ENCODE results near the gene TMC3.
"Not testable (repeated sequence)": the region's sequence is repeated elsewhere in the genome, so short reads cannot be mapped to it uniquely, and the experiment has no call there.

The TMC3 gene

DNA sequence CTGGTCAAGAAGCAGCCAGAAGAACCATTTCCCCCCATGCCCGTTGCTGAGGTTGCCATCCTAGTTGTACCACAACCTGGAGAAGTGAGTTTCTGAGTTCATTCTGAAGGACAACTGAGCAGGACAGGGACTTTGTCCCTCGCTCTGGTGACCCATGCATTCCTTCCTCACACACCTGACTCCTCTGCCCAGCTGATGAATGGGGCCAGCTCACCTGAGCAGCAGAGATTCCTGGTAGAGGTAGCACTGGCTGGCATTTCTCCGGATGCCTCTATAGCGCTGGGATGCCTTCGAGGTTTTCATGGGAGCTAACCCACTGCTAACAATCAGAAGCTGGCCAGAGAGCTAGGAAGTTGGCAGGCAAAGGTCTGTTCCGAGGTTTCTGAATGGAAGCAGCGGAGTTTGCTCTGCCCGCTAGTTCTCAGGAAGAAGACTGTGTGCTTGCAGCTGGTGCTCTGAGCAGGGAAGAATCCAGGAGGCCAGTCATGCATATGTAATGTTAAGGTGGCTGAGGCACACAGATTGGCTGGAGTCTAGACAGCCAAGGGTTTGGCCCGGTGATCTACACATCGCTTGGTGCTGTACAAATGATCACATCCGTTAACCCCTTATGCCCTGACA, at the start of gene TMC3:
Gene TMC3 (minus strand): TSS at position 439 of the 621 bp plus-strand sequence. CDS start 136 bp downstream, at position 303.
- DNase-seq (ENCODE audit: low read depth, low spot score), result no peak

DNA sequence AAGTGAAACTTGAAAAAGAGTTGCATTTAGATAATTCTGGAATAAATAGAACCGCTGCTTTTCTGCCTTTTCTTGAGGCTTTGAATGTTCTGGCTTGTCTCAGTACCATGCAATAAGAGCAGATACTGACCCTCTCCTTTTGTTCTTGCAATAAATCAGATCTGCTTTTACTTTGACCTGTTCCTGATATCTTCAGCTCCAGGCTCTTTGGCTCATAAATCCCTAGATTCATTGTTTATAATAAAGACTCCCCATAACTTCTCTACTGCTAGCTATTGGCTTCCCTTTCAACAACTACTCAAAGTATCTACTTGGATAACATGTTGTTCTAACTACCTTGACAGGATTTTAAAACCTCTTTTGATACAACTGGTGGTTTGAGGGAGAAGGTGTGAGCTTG, 47.4 kb upstream of the TMC3 start:
- no peak for DNase-seq (ENCODE audit: low read depth, low spot score)

DNA sequence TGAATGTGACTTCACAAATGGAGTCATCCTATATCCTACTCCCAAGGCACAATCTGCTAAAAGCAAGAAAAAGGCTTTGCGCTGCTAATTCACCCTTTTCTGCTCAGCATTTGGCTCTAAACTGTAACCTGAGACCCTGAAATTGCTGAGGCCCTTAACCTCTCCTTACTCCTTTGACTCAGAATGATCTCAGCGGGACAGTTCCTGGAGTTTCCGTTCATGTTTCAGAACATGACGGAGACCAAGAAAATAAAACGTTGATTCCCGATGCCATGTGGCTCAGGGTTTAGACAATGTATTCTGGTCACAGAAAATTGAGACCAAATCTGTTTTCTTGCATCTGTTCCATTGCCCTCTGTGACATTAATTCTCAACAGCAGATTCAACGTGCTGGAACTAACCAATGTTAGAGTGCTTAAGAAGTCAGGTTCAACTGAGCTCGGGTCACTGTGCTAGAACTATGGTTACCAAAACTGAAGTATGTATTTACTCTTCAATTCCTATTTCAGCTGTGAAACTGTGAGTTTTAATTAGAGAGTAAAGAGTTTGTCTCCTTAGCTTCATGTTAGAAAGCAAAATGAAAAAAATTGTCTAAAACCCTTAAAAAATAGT, 45.4 kb upstream of the TMC3 start:
- peak; percentile 70 for DNase-seq (ENCODE audit: low read depth, low spot score)

DNA sequence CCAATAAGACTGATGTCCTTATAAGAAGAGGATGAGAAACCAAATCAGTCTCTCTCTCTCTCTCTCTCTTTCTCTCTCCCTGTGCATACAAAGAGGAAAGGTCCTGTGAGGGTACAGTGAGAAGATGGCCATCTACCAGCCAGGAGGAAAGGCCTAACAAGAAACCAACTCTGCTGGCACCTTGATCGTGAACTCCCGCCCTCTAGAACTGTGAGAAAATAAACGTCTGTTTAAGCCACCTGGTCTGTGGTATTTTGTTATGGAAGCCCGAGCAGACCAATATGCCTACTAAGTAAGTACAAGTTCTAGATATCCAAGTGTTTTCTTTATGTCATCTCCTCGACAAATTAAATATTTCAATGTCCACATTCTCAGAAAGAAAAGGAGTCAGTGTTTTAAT, 44.9 kb upstream of the TMC3 start:
- DNase-seq (ENCODE audit: low read depth, low spot score), result no peak

DNA sequence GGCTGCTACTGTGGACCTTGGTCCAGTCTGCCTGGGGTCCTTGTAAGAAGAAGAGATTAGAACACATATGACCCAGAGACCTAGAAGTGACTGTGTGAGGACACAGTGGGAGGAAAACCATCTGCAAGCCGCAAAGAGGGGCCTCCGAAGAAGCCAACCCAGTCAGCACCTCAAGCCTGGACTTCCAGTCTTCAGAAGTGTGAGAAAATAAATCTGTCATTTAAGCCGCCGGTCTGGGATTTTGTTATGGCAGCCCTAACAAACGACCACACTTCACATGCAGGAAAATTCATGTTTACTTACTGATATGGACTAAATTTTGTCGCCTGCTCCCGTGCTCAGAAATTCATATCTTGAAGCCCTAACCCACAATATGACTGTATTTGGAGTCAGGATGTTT, 44.4 kb upstream of the TMC3 start:
- no peak for DNase-seq (ENCODE audit: low read depth, low spot score)

DNA sequence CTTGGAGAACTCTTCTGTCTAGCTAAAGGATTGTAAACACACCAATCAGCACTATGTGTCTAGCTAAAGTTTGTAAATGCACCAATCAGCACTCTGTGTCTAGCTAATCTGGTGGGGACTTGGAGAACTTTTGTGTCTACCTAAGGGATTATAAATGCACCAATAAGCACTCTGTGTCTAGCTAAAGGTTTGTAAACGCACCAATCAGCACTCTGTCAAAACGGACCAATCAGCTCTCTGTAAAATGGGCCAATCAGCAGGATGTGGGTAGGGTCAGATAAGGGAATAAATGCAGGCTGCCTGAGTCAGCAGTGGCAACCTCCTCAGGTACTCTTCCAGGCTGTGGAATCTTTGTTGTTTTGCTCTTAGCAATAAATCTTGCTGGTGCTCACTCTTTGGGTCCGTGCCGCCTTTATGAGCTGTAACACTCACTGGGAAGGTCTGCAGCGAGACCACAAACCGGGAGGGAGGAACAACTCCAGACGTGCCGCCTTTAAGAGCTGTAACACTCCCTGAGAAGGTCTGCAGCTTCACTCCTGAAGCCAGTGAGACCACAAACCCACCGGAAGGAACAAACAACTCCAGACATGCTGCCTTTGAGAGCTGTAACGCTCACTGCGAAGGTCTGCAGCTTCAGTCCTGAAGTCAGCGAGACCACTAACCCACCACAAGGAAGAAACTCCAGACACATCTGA, 40.4 kb upstream of the TMC3 start:
- DNase-seq (ENCODE audit: low read depth, low spot score), result not testable (repeated sequence)

DNA sequence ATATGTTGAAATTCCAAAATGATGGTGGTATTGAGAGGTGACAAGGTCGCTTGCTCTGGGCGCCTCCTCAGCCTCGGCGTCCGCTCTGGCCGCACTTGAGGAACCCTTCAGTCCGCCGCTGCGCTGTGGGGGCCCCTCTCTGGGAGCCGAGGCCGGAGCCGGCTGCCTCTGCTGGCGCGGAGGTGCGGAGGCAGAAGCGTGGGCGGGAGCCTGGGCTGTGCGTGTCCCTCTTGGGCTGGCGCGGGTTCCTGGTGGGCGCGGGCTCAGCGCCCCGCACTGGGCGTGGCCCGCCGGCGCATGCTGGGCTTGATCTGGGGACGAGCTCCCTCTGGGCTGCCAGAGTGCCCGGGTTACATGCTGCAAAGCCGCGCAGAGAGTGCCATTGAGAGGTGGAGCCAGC, 39.8 kb upstream of the TMC3 start:
- DNase-seq (ENCODE audit: low read depth, low spot score), result no peak

DNA sequence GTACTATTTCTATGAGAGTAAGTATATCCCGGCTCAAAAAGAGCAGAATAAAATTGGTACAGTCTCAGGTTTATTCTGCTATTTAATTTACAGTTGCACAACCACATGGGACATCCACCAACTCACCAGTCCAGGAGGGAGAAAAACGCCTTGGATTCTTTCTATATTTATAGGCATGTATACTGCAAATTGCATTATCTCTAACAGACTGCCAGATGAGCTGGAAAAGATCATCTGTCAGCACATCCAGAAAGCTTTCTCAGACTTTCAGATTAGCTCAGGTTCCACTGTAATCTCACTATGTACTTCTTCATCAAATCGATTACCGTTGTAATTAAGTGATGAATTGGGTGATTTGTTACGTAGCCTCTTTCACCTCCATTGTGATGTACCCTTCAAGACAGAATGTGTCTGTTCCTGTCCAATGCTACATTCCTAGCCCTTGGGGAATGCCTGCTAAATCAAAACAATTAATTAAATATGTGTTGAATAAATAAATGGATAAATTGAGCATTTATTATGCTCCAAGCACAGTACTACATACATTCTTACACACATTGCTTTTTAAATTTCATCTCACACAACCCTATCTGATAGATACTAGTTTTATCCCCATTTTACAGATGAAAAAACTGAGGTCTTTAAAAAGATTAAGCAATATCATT, 38.1 kb upstream of the TMC3 start:
- no peak for DNase-seq (ENCODE audit: low read depth, low spot score)

DNA sequence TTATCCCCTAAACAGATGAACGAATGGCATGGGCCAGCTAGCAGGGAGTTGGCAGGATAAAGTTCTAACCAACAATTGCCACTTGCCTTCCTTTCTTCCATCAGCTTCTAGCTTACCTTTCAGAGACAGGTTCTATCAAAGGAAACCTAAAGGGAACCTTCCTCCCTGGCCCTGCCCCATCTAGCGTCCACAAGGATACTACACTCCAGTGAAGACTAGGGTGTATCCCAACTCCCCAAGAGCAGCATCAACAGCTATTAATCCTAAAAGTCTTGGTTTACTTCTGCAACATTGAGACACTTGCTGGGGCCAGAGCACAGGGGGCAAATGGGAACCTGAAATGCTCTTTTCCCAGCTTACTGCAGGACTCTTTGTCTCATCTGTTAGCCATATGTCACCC, 37.0 kb upstream of the TMC3 start:
- no peak for DNase-seq (ENCODE audit: low read depth, low spot score)

DNA sequence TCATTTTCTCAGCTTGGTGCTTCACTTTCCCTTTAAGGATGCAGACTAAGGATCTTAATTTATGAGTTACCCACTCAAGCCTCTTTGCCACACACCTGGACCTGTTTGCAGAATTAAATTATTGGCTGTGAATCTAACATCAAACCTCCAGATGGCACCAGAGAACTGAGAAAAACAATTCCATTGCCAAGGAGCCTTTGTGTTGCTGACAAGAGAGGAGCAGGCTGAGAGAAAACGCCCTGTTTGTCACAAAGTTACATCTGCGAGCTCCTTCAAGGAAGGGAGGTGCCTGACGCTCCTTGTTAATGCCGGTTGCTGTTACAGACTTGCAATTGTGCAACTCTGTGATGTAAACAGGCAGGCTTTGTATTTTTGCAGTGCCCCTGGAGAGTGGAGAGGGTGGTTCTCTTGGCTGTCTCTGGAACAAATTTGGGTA, 36.3 kb upstream of the TMC3 start:
- DNase-seq (ENCODE audit: low read depth, low spot score), result peak; percentile 60

DNA sequence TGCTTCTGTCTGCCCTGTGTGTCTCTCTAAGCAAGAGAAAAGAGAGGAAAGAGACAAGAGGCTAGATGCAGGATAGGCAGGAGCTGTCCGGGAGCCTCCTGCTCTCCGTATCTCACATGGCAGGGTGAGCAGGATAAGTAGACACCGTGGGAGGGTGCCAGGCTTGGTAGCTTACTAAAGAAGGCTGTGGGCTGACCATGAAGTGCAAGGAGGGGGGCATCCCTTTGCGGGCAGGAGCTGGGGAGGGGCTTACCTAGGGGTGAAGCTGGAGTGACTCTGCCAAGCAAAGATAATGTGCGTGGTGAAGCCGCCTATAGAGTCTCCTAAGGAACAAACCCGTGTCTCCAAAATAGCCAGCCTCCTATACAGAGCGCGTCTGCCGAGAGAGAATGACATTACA, 33.7 kb upstream of the TMC3 start:
- DNase-seq (ENCODE audit: low read depth, low spot score), result no peak

DNA sequence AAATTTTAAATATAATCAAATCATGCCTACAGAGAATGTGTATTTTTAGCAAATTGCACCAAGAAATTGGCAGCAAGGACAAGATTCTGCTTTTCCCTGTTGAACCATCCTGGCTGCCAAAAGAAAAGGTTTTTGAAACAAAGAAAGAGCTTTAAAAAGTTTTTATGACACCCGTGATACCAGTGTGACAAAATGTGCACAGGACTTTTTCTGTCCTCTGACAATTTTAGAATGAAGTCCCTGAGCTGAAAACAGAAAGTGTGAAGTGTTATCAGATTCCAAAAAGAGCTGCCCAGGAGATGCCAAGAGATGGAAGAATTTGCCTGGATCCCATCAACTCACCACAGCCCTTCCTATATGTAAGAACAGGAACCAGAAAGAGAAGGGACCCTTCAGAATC, 33.2 kb upstream of the TMC3 start:
- DNase-seq (ENCODE audit: low read depth, low spot score), result no peak

DNA sequence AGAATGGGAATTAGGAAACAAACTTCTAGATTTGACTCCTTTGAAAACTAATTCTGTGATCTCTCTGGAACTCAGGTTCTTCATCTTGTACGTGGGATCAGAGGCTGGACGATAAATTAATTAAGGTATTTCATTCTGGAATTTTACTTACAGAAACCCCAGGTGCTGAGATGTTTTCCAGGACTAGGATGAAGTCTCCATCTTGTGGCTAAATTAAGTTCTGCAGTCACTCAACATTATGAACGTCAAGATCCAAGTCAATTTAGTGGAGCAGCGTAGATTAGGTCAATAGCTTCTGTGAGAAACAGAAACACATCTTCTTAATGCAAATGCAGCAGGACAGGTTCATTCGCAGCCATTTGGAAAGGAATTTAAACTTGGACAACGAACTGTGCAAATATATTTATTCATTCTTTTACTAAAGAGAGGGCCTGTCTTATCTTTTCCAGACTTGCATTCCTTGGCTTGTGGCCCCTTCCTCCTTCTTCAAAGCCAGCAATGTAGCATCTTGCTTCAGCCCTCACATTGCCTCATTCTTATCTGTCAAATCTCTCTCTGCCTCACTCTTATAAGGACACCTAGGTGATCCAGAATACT, 26.7 kb upstream of the TMC3 start:
- no peak for DNase-seq (ENCODE audit: low read depth, low spot score)

DNA sequence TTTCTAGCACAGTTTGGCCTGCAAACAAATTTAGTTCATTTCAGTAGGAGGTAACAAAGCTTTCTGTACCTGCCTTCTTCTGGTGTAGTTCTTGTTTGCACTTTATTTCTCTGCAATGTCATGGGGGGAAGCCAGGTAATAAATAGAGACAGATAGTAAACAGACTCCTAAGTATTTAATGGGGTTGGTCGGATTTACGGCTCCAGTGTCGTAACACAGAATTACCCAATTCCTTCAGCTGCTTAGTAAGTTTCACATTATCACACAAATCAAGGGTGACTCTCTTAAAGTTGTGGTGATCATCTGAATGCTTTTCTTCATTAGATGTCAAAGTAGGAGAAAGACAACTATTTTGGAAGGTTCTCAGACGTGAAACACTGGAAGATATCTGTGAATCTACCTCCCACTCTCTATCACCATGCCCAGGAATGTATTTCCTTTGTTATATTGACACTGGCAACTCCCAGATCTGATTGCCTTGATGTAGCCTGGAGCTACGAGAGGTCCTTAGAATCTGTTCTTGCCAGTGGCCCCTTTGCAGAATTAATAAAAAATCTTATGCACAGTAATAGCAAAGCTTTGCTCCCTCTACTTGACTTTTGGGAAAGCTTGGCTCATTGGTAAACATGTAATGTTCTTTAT, 25.0 kb upstream of the TMC3 start:
- DNase-seq (ENCODE audit: low read depth, low spot score), result no peak

DNA sequence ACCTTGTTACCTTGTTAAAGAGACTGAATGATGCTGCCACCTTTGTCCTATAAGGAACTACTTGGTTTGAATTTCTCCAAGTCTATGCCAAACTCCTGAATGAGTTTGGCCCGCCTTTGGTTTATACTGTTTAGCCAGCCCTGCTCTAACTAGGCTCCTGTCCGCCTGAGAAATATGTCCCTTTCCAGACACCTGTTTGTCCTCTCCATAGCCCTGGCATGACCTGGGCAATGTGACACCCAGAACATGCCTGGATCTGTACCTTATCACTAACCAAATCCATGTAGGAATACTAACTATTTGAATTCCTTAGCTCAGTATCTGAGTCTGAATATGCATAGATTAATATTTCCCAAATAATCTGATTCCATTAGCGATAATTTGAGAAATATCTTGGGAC, 24.4 kb upstream of the TMC3 start:
- no peak for DNase-seq (ENCODE audit: low read depth, low spot score)

DNA sequence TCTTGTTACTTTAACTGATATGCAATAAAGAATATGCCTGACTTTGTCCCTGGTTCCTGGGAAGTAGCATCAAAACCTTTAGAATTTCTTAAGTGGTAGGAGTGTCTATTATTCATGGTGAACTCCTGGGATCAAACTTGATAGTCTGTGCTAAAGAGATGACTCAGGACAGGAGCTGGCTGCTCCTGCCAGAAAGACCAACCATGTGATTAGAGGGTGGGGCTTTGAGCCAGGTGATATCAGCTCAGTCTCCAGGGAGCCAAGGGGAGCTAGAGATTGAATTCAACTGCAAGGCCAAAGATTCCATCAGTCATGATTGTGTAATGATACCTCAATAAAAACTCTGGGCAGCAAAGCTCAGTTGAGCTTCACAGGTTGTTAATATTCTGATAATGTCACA, 20.6 kb upstream of the TMC3 start:
- DNase-seq (ENCODE audit: low read depth, low spot score), result no peak

DNA sequence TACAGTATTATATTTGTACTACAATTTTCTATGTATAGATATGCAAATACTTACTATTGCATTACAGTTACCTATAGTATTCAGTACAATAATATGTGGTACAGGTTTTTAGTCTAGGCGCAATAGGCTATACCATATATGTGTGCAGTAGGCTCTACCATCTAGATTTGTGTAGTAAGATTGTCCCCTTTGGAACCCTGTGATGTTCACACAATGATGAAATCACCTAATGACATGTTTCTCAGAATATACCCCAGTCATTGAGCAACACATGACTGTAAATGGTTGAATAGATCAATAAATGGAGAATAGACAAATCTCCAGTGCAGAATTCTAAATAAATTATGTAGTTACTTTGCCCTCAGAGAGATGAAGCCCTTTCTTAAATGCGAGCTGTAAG, 17.6 kb upstream of the TMC3 start:
- no peak for DNase-seq (ENCODE audit: low read depth, low spot score)

DNA sequence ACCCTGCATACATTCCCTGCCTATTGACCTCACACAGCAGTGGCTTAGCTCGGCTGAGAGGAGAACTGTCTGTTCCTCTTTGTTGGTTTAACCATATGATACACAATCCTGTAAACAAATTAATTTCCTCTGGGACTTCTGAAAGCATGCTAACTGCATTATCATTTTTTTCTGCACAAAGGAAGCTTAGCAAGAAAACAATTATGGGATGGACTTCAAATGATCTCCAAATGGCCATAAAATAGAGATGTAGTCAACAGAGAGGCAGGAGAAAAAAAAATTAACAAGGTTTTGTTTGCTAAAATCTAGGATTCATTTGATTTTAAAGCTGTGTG, 14.4 kb upstream of the TMC3 start:
- no peak for DNase-seq (ENCODE audit: low read depth, low spot score)

DNA sequence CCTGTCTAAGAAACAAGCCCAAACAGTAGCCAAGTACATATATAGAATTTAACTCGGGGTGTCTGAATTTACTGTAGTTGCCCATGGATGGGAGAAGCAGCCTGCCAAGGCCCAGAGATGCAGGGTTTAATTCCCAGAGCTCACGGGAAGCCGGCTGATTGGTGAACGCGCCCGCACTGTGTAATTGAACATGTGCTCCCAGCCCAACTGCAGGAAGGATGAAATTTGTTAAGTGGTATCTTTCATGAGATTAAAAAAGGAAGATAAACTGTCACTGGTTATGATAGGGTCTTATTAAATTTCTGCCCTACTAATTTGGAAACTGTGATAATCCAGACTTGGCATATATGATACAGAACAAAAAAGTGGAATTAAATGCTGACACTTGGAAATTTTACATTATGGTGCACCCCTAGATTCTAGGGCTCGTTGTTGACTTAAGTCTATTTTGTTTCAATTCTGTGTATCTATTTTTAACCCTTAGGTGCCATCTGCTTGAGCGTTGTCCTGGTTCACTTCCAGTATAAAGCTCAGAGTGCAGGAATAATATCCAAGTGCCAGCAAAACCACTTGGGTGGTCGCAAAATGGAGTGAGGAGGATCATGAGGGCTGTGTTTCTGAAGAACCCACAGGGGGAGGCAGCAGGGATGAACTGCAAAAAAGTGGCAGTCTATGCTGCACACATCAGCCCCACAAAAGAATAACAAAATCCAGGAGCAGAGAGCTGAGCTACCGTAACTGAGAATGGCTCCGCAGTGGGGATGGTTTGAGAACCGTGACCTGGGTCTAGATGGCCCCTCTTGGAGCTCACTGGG, 13.8 kb upstream of the TMC3 start:
- DNase-seq (ENCODE audit: low read depth, low spot score), result no peak

DNA sequence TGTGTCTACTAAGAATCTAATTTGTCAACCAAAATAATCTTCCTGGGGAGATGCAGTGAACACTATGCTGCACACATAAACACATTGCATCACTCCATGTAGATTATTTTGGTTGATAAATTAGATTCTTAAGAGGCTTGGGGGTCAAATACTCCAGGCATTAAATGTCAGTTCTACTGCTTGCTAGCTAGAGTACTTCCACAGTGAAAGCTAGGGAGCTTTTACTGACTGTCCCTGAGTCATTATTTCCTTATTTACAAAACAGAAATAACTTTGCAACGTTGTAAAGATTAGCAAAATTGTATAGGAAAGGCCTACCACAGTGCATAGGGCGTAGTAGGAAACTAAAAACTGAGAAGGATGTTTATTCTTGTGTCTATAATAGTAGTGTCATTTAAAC, 12.9 kb upstream of the TMC3 start:
- DNase-seq (ENCODE audit: low read depth, low spot score), result no peak

DNA sequence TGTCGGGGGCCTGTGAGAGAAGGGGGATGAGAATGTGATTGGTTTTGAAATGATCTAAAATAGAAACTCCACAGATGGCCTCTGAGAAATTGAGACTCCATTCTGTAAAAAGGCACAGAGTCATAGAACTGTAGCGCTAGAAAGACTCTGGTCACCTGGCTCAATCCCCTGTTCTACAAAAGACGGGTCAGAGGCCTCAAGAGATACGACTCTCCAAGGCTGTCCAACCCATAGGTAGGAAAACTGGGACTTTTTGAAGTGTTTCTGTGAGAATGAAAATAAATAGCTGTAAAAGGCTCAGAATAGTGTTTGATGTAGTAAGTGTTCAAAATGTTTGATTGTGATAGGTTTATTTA, 11.7 kb upstream of the TMC3 start:
- no peak for DNase-seq (ENCODE audit: low read depth, low spot score)
